ENCODE measurements around the gene SFXN5. TPM values are rescaled to one million over a fixed set of nuclear protein-coding genes. Genes with fewer than 3 reads are reported as not detected.

The SFXN5 gene
- total RNA-seq, 1 experiment from 2014 or later, result 22.0 TPM

- Histone ChIP-seq H3K9me3 (ENCODE audit: low read length) (no peaks in the 10 kb centered on the region), H4K20me1 (ENCODE audit: low read length) (no peaks in the 10 kb centered on the region), H3K36me3 (ENCODE audit: low read depth, low read length) (no peaks in the 10 kb centered on the region), H3K4me1 (ENCODE audit: insufficient read depth, low read length) (no peaks in the 10 kb centered on the region), H3K79me2 (ENCODE audit: low read length) (no peaks in the 10 kb centered on the region), H3K4me2 (ENCODE audit: low read length) (no peak overlapping the region), H3K27ac (ENCODE audit: low read length) (no peak overlapping the region), H3K4me3 (ENCODE audit: low read length) (no peak overlapping the region), H3F3A (ENCODE audit: low read length, unreplicated experiment) (no peaks in the 10 kb centered on the region), H3K27me3 (ENCODE audit: low read length) (no peaks in the 10 kb centered on the region), H2AFZ (ENCODE audit: low read length) (no peak overlapping the region), H3K9ac (ENCODE audit: low read length) (no peak overlapping the region), H3K9me2 (replicated peaks; ENCODE audit: low read length) (no peaks in the 10 kb centered on the region)
- POLR2A ChIA-PET (ENCODE audit: unreplicated experiment), result no interaction called here
- TF ChIP-seq CTCF (conservative IDR thresholded peaks at IDR 0.05; ENCODE audit: low read depth, low read length), result no peak
- no peak for TF ChIP-seq EZH2 (IDR thresholded peaks at IDR 0.05; ENCODE audit: low read length, unreplicated experiment)
- no peak for TF ChIP-seq EZH2phosphoT487 (IDR thresholded peaks at IDR 0.05; ENCODE audit: borderline replicate concordance, low read length)
- no peak for DNase-seq
- no TSS peak for BruUV-seq (replicated peaks)
- CTCF ChIA-PET, result no interaction called here
- no peak for ATAC-seq
- intact Hi-C loops (cut with micrococcal nuclease), result no loop called here
These were observed 110.3 kb downstream of the SFXN5 start for GRCh38 chr2:72961036-72961720.

- TF ChIP-seq CTCF (conservative IDR thresholded peaks at IDR 0.05; ENCODE audit: low read depth, low read length) (no peak), EZH2phosphoT487 (IDR thresholded peaks at IDR 0.05; ENCODE audit: borderline replicate concordance, low read length) (no peak), EZH2 (IDR thresholded peaks at IDR 0.05; ENCODE audit: low read length, unreplicated experiment) (no peak)
- BruUV-seq (replicated peaks), result no TSS peak
These were observed 111.2 kb downstream of the SFXN5 start for GRCh38 chr2:72959995-72960981.

More at GRCh38 chr2:72959995-72960981, 111.2 kb downstream of the SFXN5 start:
- no peaks in the 10 kb centered on the region for H3K9me3 ChIP-seq (ENCODE audit: low read length)
- H4K20me1 ChIP-seq (ENCODE audit: low read length), result no peaks in the 10 kb centered on the region
- no peaks in the 10 kb centered on the region for H3K79me2 ChIP-seq (ENCODE audit: low read length)
- H3K27me3 ChIP-seq (ENCODE audit: low read length), result no peaks in the 10 kb centered on the region
- DNase-seq (no peak), ATAC-seq (no peak)
- no peak overlapping the region for H3K4me2 ChIP-seq (ENCODE audit: low read length)
- H2AFZ ChIP-seq (ENCODE audit: low read length), result no peak overlapping the region
- no peak overlapping the region for H3K27ac ChIP-seq (ENCODE audit: low read length)
- CTCF ChIA-PET, result no interaction called here
- no peaks in the 10 kb centered on the region for H3K9me2 ChIP-seq (replicated peaks; ENCODE audit: low read length)
- POLR2A ChIA-PET (ENCODE audit: unreplicated experiment), result no interaction called here
- no peaks in the 10 kb centered on the region for H3K36me3 ChIP-seq (ENCODE audit: low read depth, low read length)
- intact Hi-C loops (cut with micrococcal nuclease), result no loop called here
- no peak overlapping the region for H3K9ac ChIP-seq (ENCODE audit: low read length)
- no peaks in the 10 kb centered on the region for H3K4me1 ChIP-seq (ENCODE audit: insufficient read depth, low read length)
- H3K4me3 ChIP-seq (ENCODE audit: low read length), result no peak overlapping the region
- no peaks in the 10 kb centered on the region for H3F3A ChIP-seq (ENCODE audit: low read length, unreplicated experiment)
